Stomach smooth muscle (tissue), 2 donors: ENCODE measurements around the gene IRS1.

Source experiments
- H3K27ac ChIP-seq: one replicate; pipeline ENCODE4 v1.7.0; 2013; ENCODE audit warnings: mild to moderate bottlenecking, low read length, inconsistent platforms
- H3K27me3 ChIP-seq, 2 donors: one replicate each; pipeline ENCODE4 v1.7.0; 2013; ENCODE audit warnings: low read length in 2 of 2; ENCODE audit not compliant: insufficient read depth in 2 of 2, control insufficient read depth in 1 of 2
- H3K36me3 ChIP-seq, 2 donors: one replicate each; pipeline ENCODE4 v1.7.0; 2013; ENCODE audit warnings: low read length in 2 of 2; ENCODE audit not compliant: control insufficient read depth in 2 of 2, insufficient read depth in 2 of 2
- H3K4me1 ChIP-seq: one replicate; pipeline ENCODE4 v1.7.0; 2013; ENCODE audit warnings: low read length; ENCODE audit not compliant: control insufficient read depth, insufficient read depth
- H3K4me3 ChIP-seq, 2 donors: one replicate each; pipeline ENCODE4 v1.7.0; 2013; ENCODE audit warnings: low read length in 2 of 2
- H3K9ac ChIP-seq, 2 donors: one replicate each; pipeline ENCODE4 v1.7.0; 2013; ENCODE audit warnings: low read length in 2 of 2, mild to moderate bottlenecking in 1 of 2
- H3K9me3 ChIP-seq, 2 donors: one replicate each; pipeline ENCODE4 v1.7.0; 2013; ENCODE audit warnings: low read length in 2 of 2; ENCODE audit not compliant: control insufficient read depth in 2 of 2
- donor health status: healthy.
- donor health status: Pancreatic carcinoma.

IRS1 gene

DNA sequence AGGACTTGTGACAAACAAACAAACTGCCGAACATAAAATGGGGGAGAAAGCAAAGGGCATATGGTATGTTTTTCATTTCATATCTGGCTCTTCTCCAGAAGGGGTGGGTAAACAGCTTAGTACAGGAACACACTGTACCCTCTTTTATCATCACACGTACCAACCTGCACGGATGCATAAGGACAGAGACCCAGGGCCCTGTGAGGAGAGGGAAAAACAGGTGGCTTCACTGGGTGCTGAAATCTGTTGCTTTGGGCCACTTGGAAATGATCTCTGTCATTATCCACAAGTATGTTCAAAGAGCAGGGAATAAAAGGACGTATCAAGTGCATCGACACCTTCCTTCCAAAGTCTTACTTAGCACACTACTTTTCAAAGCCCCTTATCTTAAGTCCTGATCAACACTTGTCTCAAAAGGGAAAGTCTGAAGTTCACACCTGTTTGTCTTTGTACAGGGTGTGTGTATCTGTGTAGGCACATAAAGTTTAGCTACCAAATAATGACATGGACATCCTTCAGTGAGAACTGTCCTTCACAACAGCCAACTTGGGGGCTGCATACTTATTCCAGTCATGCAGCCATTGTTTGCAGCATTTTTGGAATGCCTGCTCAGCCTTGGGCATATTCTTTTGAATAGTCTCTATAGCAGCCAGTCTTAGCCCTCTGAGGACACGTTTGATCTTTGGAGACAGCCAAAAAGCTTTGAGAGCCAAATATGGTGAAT lies 60.6 kb downstream of the IRS1 start:
- no peak overlapping the region for H3K27ac ChIP-seq
- no peak overlapping the region for H3K9ac ChIP-seq
- H3K36me3 ChIP-seq: no peaks in the 10 kb centered on the region
- H3K4me3 ChIP-seq: no peak overlapping the region
- no peaks in the 10 kb centered on the region for H3K27me3 ChIP-seq
- no peaks in the 10 kb centered on the region for H3K9me3 ChIP-seq
- peaks cover 16% of the 10 kb centered on the region for H3K4me1 ChIP-seq

DNA sequence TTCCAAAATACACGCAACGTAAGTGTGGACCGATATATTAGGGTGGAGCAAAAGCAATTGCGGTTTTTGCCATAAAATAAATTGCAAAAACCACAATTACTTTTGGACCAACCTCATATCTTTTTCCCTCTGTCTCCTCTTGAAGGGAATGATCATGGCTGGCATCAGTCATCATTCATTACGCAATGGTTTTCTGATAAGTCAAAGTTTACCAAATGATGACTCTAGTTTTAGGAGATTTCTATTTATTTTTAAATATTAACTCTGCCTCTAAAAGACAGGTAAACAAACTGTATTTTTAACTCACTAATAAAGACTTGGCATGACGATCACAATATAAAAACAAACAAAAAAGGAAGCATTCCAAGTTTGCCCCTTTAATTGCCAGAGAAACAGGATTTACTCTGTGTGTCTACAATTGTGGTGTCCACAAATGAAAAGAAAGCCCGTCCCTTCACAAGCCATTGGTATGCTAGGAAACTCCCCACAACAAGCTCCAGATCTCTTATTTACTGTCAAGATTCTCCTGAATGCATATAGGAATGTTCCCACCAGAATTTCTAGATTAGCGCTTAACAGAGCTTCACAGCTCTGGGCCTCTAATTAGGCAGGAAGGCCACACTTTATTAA lies 61.3 kb downstream of the IRS1 start:
- Histone ChIP-seq H3K36me3 (no peaks in the 10 kb centered on the region), H3K27me3 (no peaks in the 10 kb centered on the region), H3K4me3 (no peak overlapping the region), H3K9ac (no peak overlapping the region), H3K4me1 (peaks cover 16% of the 10 kb centered on the region), H3K27ac (no peak overlapping the region), H3K9me3 (no peaks in the 10 kb centered on the region)

DNA sequence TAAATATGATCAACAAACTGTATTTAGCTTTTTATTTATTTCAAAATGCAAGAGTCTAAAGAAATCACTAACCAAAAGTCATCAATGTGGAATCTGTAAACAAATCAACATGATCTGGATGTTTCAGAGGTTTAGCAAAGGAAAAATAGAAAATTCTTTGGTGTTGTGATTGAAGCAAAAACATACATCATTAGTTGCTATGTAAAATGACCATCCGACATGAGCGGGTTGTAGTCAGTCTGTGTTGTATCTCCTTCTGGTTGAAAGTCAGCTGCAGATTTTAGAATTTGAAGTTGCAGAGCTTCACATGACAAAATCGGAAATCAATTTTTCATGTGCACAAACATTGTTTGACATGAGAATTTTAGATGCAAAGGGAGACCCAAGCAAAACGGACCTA lies 63.2 kb downstream of the IRS1 start:
- no peaks in the 10 kb centered on the region for H3K36me3 ChIP-seq
- H3K27ac ChIP-seq: no peak overlapping the region
- no peak overlapping the region for H3K9ac ChIP-seq
- H3K27me3 ChIP-seq: no peaks in the 10 kb centered on the region
- H3K4me1 ChIP-seq: peaks cover 5% of the 10 kb centered on the region
- no peaks in the 10 kb centered on the region for H3K9me3 ChIP-seq
- H3K4me3 ChIP-seq: no peak overlapping the region

DNA sequence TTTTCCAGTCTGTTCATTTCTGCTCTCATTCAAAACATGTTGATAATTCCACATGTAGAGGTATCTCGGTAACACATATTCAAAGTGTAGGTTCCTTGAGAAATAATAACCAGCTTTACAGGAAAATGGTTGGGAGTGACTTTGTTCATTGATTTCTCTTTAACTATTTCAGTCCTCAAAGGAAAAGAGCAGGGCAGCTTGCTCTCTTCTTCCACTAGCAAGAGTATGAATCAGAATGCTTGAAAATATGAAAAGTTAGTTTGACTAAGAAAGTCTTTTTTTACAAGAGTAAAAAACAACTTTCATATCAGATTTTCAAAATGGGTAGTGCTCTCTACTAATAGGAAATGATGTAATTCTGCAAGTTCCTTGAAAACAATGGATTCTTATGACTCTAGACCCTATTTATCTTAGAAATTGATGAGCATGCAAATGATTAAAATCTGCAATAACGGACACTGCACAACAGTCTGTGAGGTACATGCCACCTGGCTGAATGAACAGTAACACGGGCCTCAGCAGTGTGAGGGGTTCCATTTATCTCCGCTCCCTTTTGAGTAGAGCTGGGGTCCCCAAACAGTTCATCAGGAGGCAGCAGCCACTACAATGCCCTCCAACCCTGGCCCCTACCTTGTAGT lies 65.6 kb downstream of the IRS1 start:
- Histone ChIP-seq H3K4me1 (peaks cover 3% of the 10 kb centered on the region), H3K9me3 (no peaks in the 10 kb centered on the region), H3K27ac (no peak overlapping the region), H3K36me3 (no peaks in the 10 kb centered on the region), H3K9ac (no peak overlapping the region), H3K27me3 (no peaks in the 10 kb centered on the region), H3K4me3 (no peak overlapping the region)

DNA sequence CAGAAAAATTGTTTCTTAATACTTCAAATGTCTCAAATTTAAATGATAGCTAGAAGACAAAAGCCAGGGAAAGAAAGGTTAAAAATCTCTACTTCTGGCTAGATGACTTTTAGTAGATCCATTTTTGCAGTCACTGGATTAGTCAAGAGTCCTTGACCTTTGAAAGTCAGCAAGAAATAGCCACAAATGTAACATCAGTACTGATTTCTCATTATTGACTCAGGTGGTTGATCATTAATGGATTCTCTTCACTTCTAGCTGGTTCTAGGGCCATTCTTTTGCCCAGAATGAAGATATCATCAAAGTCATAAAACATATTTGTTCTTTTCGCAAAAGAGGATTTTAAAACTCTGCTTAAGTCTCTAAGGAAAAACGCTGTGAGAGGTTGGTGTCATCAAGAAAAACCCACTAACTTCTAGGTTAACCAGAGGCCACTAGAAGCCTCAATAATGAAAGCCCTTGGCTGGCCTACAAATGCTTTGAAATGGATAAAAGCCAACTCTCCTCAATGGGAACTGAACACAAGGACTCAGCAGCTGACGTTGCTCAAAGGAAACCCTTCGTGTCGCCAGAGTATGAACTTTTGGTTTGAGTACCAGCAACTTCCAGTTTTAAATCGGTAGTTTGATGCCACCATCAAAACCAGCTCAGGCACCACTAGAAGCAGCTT lies 66.3 kb downstream of the IRS1 start:
- H3K27ac ChIP-seq: no peak overlapping the region
- no peaks in the 10 kb centered on the region for H3K36me3 ChIP-seq
- no peaks in the 10 kb centered on the region for H3K9me3 ChIP-seq
- H3K4me1 ChIP-seq: no peaks in the 10 kb centered on the region
- no peaks in the 10 kb centered on the region for H3K27me3 ChIP-seq
- H3K4me3 ChIP-seq: no peak overlapping the region
- no peak overlapping the region for H3K9ac ChIP-seq

DNA sequence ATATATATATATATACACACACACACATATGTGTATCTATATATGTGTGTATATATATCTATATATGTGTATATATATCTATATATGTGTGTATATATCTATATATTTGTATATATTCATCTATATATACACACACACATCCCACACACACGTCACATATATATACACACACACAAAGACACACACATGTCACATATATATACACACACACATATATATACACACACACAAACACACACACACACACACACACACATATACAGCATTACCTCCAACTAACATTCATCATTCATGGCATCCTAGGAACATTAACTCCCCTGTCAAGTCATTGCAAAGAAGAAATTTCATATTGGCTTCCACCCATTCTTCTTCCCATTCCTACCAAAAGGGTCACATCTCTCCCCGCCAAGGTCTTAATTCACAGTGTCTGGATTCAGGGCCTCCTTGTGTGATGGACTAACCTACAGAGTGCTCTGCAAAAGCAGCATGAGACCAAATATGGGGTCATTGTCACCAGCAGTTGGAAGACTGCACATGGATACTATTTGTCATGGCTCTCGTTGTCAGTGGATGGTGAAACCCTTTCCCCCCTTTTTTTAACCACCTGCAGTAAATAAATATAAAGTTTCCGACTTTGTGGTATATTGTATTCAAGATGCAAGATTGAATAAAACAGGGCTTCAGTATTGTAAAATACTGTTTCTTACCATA lies 67.0 kb downstream of the IRS1 start:
- Histone ChIP-seq H3K9me3 (no peaks in the 10 kb centered on the region), H3K27ac (no peak overlapping the region), H3K9ac (no peak overlapping the region), H3K4me3 (no peak overlapping the region), H3K36me3 (no peaks in the 10 kb centered on the region), H3K27me3 (no peaks in the 10 kb centered on the region), H3K4me1 (no peaks in the 10 kb centered on the region)

DNA sequence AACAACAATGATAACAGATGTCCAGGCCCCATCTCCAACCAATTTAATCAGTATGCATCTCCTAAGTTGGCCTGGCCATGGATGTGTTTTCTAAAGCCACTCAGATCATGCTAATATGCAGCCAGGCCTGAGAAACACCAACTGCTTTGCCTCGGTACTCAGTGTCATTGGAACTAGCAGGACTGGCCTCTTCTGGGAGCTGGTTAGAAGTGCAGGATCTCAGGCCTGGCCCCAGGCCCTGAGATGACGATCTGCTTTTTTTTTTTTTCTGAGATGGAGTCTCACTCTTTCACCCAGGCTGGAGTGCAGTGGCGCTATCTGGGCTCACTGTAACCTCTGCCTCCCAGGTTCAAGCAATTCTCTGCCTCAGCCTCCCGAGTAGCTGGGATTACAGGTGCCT lies 69.1 kb downstream of the IRS1 start:
- no peak overlapping the region for H3K27ac ChIP-seq
- H3K27me3 ChIP-seq: no peaks in the 10 kb centered on the region
- H3K4me1 ChIP-seq: peaks cover 5% of the 10 kb centered on the region
- H3K9ac ChIP-seq: no peak overlapping the region
- H3K9me3 ChIP-seq: no peaks in the 10 kb centered on the region
- H3K4me3 ChIP-seq: no peak overlapping the region
- H3K36me3 ChIP-seq: no peaks in the 10 kb centered on the region

DNA sequence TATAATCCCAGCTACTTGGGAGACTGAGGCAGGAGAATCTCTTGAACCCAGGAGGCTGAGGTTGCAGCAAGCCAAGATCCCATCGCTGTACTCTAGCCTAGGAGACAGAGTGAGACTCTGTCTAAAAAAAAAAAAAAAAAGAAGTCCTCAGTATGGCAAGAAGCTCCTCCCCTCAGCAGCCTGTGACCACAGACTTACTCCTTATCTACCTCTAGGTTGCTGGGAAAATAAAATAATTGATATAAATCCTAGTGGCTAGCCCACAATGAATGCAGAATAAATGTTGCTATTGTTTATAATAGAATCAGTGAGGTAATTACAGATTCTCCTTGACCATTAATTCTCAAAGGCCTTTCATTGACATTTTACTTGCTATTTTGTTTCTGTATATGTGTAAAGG lies 70.6 kb downstream of the IRS1 start:
- no peaks in the 10 kb centered on the region for H3K9me3 ChIP-seq
- no peaks in the 10 kb centered on the region for H3K27me3 ChIP-seq
- no peaks in the 10 kb centered on the region for H3K36me3 ChIP-seq
- H3K9ac ChIP-seq: no peak overlapping the region
- H3K27ac ChIP-seq: no peak overlapping the region
- H3K4me1 ChIP-seq: peaks cover 8% of the 10 kb centered on the region
- no peak overlapping the region for H3K4me3 ChIP-seq

DNA sequence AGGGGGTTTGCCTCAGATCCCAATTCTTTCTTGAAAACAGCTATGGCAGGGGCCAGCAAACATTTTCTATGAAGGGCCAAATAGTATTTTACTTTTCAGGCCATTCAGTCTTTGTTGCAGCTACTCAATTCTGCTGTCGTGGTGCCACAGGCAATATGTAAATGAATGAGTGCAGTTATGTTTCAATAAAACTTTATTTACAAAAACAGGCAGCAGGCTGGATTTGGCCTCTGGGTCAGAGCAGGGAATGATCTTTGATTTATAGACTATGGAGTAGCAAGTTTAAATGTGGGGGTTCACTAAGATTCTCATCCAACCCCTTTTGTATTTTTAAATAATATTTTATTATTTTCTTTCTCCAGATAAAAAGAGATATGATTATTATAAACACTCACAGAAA lies 72.4 kb downstream of the IRS1 start:
- H3K27ac ChIP-seq: no peak overlapping the region
- no peaks in the 10 kb centered on the region for H3K27me3 ChIP-seq
- H3K9ac ChIP-seq: no peak overlapping the region
- no peaks in the 10 kb centered on the region for H3K36me3 ChIP-seq
- H3K4me3 ChIP-seq: no peak overlapping the region
- no peaks in the 10 kb centered on the region for H3K9me3 ChIP-seq
- peaks cover 14% of the 10 kb centered on the region for H3K4me1 ChIP-seq

DNA sequence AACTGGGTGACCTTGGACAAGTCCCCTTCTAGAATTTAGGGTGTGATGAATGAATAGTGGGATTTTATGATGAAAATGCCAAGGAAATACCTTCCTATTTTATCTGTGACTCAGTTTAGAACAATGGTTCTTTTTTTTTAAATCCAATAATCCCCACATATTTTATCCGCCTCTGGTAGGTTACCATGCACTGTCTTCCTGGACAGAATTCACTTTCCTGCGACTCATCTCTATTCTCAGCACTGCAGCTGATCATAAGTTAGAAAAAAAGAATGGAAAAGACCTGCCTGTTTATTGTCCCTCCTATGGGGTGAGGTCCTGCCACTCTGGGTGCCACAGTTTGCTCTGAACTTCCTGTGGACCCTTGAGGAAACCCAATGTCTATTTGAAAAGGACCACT lies 73.1 kb downstream of the IRS1 start:
- no peak overlapping the region for H3K27ac ChIP-seq
- no peaks in the 10 kb centered on the region for H3K27me3 ChIP-seq
- peak overlapping the region; percentile 20 to 65 for H3K4me3 ChIP-seq
- H3K9ac ChIP-seq: no peak overlapping the region
- H3K9me3 ChIP-seq: no peaks in the 10 kb centered on the region
- H3K36me3 ChIP-seq: no peaks in the 10 kb centered on the region
- H3K4me1 ChIP-seq: peaks cover 14% of the 10 kb centered on the region
